GM12891 (cell line): ENCODE results near the gene RRP1B.

ENCODE experiments used
- PAX5 ChIP-seq: IDR thresholded peaks from 2 replicates; pipeline ENCODE4 v1.6.1; 2011; ENCODE audit warnings: low read length, moderate library complexity, mild to moderate bottlenecking; ENCODE audit not compliant: insufficient read depth, severe bottlenecking
- POLR2A ChIP-seq: IDR thresholded peaks from 2 replicates; pipeline ENCODE4 v1.6.1; 2011; ENCODE audit warnings: low read depth, low read length, control low read depth
- POLR2AphosphoS5 ChIP-seq: IDR thresholded peaks from 2 replicates; pipeline ENCODE4 v1.6.1; 2011; ENCODE audit warnings: low read depth, low read length, control low read depth
- SPI1 ChIP-seq: IDR thresholded peaks from 2 replicates; pipeline ENCODE4 v1.6.1; 2011; ENCODE audit warnings: low read depth, low read length, control low read depth

DNA sequence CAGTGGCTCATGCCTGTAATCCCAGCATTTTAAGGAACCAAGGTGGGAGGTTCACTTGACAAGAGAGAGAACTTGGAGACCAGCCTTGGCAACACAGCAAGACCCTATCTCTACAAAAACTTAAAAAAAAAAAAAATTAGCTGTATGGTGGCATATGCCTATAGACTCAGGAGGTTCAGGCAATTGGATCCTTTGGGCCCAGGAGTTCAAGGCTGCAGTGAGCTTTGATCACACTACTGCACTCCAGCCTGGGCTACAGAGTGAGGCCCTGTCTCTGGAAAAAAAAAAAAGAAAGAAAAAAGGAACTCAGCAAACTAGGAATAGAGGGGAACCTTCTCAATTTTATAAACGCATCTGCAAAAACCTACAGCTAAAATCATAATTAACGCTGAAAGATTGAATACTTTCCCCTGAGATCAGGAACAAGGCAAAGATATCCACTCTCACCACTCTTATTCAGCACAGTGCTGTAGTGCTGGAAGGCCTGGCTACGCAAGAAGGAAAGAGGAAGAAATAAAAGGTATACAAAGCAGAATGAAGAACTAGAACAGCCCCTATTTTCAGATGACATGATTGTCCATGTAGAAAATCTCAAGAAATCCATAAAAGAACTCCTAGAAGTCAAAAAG lies 21.7 kb upstream of the RRP1B start:
- TF ChIP-seq POLR2AphosphoS5: no peak
- no peak for TF ChIP-seq POLR2A
- TF ChIP-seq SPI1: no peak
- TF ChIP-seq PAX5: no peak
